ENCODE measurements around the gene HCK. TPM values are rescaled to one million over a fixed set of nuclear protein-coding genes. Genes with fewer than 3 reads are reported as not detected.

Gene HCK
- total RNA-seq, 2 donors from 2014 or later, result 2.1 to 4.3 TPM

DNA sequence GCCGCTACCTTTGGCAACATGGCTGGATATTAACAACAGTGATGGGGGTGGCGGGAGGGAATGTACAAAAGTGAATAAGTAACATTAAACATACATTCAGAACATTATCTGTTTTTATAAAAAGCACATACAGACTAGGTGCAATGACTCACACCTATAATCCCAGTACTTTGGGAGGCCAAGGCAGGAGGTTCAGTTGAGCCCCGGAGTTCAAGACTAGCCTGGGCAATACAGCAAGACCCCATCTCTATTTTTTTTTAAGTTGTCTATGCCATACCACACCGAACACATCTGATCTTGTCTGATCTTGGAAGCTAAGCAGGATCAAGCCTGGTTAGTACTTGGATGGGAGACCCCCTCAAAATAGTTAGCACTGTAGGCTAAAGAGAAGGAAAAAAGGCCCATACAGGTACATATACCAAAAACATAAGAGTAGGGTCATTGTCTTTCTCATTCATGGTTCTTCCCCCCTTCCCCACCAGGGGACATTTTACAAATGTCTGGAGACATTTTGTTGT, 1.7 kb upstream of the HCK start:
- no peak for ATAC-seq
- no peak overlapping the region for H3K27ac ChIP-seq
- H3K9me3 ChIP-seq, result no peaks in the 10 kb centered on the region
- intact Hi-C loops (cut with DNase I), result no loop called here
- 91 to 94% methylated on average over 4 of the region's 4 CpGs for WGBS, 2 donors
- no peak for TF ChIP-seq POLR2A (IDR thresholded peaks at IDR 0.05)
- TF ChIP-seq, protein P1, sequence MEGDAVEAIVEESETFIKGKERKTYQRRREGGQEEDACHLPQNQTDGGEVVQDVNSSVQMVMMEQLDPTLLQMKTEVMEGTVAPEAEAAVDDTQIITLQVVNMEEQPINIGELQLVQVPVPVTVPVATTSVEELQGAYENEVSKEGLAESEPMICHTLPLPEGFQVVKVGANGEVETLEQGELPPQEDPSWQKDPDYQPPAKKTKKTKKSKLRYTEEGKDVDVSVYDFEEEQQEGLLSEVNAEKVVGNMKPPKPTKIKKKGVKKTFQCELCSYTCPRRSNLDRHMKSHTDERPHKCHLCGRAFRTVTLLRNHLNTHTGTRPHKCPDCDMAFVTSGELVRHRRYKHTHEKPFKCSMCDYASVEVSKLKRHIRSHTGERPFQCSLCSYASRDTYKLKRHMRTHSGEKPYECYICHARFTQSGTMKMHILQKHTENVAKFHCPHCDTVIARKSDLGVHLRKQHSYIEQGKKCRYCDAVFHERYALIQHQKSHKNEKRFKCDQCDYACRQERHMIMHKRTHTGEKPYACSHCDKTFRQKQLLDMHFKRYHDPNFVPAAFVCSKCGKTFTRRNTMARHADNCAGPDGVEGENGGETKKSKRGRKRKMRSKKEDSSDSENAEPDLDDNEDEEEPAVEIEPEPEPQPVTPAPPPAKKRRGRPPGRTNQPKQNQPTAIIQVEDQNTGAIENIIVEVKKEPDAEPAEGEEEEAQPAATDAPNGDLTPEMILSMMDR (IDR thresholded peaks at IDR 0.05), result no peak
- no peak for DNase-seq
- peaks cover 11% of the 10 kb centered on the region for H3K4me1 ChIP-seq
- H3K36me3 ChIP-seq (replicated peaks in 1 of 2; ENCODE audit: insufficient read depth in 1 of 2, low read depth in 2 of 2), result no peaks in the 10 kb centered on the region
- peaks cover 0 to 20% of the 10 kb centered on the region in 2 donors for H3K27me3 ChIP-seq
- no peak overlapping the region for H3K4me3 ChIP-seq

DNA sequence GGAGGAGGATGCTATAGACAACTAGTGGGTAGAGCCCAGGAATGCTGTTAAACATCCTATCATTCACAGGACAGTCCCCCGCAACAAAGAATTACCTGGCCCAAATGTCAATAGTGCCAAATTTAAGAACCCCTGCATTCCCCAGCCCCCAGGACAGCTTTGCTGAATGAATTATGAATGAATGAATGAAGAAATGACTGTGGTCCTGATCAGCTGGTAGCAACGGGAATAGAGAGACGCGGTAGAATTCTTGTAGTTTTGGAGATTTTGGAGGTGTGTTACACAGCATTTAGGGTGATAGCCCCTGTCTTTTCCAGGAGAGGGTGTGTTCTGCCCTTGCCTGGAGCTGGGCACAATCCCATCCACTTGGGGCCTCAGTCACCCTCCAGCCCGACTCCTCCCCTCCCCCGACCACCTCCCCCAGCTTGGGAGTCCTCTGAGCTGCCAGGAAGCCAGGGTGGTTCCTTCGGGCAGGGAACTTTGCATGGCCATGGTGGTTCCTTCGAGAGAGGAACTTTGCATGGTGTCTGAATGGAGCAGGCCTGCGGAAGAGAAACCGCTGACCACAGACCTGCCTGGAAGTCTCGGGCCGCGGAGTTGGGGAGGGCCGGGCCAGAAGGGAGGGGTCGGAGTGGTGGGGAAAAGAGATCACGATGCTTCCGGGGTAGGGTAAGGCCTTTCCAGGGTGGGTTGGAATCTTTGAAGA, 1.0 kb upstream of the HCK start:
- intact Hi-C loops (cut with DNase I), result no loop called here
- Histone ChIP-seq H3K4me1 (peaks cover 11% of the 10 kb centered on the region), H3K4me3 (no peak overlapping the region), H3K27me3 (peaks cover 0 to 20% of the 10 kb centered on the region in 2 donors), H3K36me3 (replicated peaks in 1 of 2; ENCODE audit: insufficient read depth in 1 of 2, low read depth in 2 of 2) (no peaks in the 10 kb centered on the region), H3K9me3 (no peaks in the 10 kb centered on the region), H3K27ac (peak overlapping the region in 1 of 4 donors; percentile 71)
- peak in 1 of 4 donors; percentile 62 for DNase-seq
- 21 to 26% methylated on average over 14 to 17 of the region's 17 CpGs for WGBS, 2 donors
- no peak for ATAC-seq
- TF ChIP-seq, protein P1 (IDR thresholded peaks at IDR 0.05), result no peak
- TF ChIP-seq POLR2A (IDR thresholded peaks at IDR 0.05), result no peak

DNA sequence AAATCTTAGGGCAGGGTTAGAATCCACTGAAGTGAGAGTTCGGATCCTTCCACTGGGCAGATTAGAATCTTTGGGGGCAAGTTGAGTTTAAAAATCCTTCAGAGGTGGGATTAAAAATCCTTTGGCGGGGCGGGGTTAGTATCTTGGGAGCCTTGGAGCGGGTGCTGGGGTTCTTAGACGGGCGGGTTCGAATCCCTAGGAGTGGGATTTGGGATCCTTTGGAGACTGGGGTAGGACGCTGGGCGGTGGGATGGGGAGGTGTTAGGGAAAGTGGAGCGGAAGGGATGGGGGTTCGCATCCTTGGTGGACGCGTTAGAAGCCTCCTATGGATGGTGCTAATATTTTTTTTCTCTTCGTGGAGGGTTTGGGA, 337 bp upstream of the HCK start:
- DNase-seq (no peak), ATAC-seq (no peak)
- intact Hi-C loops (cut with DNase I), result no loop called here
- 14 to 21% methylated on average over 14 of the region's 14 CpGs for WGBS, 2 donors
- H3K9me3 ChIP-seq, result no peaks in the 10 kb centered on the region
- peaks cover 0 to 20% of the 10 kb centered on the region in 2 donors for H3K27me3 ChIP-seq
- TF ChIP-seq, protein P1 (IDR thresholded peaks at IDR 0.05), result no peak
- no peak for TF ChIP-seq POLR2A (IDR thresholded peaks at IDR 0.05)
- peaks cover 11% of the 10 kb centered on the region for H3K4me1 ChIP-seq
- H3K4me3 ChIP-seq, result no peak overlapping the region
- H3K27ac ChIP-seq, result peak overlapping the region in 1 of 4 donors; percentile 71
- no peaks in the 10 kb centered on the region for H3K36me3 ChIP-seq (replicated peaks in 1 of 2; ENCODE audit: insufficient read depth in 1 of 2, low read depth in 2 of 2)

DNA sequence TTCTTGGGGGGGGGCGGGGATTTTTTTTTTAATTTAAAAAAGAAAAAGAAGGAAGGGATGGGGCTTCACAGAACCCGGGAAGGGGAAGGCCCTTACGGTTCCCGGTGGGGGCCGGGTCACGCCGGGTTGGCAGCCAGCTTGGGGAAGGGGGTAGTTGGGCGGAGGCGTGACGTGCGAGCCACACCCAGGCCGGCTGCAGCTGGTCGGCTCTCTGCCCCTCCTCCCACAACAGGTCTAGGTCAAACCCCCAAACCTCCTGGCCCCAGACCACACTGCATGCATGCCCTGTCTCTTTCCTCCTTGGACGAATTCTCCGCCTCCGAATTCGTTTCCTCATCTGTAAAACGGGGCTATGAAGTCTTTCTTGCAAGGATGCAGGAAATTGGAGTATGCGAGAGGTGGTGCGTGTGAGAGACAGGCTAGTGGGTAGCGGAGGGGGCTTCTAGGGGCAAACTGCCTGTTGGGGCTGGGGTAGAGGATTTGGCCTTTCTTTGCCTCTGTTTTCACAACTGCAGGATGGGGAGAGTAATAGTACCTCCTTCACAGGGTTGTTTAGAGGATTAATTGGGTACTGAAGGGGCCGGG, 828 bp downstream of the HCK start:
- 14 to 15% methylated on average over 22 of the region's 22 CpGs for WGBS, 2 donors

More for the DNA sequence above, 828 bp downstream of the HCK start:
- H3K27ac ChIP-seq, result peak overlapping the region in 1 of 4 donors; percentile 71
- peaks cover 0 to 20% of the 10 kb centered on the region in 2 donors for H3K27me3 ChIP-seq
- no peaks in the 10 kb centered on the region for H3K36me3 ChIP-seq (replicated peaks in 1 of 2; ENCODE audit: insufficient read depth in 1 of 2, low read depth in 2 of 2)
- intact Hi-C loops (cut with DNase I), result no loop called here
- H3K9me3 ChIP-seq, result no peaks in the 10 kb centered on the region
- DNase-seq (peak in 2 of 4 donors; percentile 12 to 71), ATAC-seq (no peak)
- peaks cover 11% of the 10 kb centered on the region for H3K4me1 ChIP-seq
- H3K4me3 ChIP-seq, result no peak overlapping the region
- peak in 1 of 3 donors; percentile 8 for TF ChIP-seq POLR2A (IDR thresholded peaks at IDR 0.05)
- TF ChIP-seq, protein P1 (IDR thresholded peaks at IDR 0.05), result no peak

All from body of pancreas (tissue), 4 donors.